HAP-1 (cell line): ENCODE data around the gene SORL1-AS1.
A peak's percentile ranks its signal among the peaks of the same experiment; 100 is the strongest.

Experiments
- DNase-seq, 2 experiments: peaks; one replicate each; pipeline ENCODE4 v3.0.0-alpha.2; 2016 to 2020; ENCODE audit warnings: low spot score in 2 of 2
- H3K27me3 ChIP-seq: fragments of 250-450 bp; sonication (Bioruptor Pico); 2 replicates; pipeline ENCODE4 v1.5.1; 2020; ENCODE audit warnings: low read depth, mild to moderate bottlenecking, moderate library complexity
- H3K36me3 ChIP-seq: fragments of 250-450 bp; sonication (Bioruptor Pico); replicated peaks from 2 replicates; pipeline ENCODE4 v1.5.1; 2020; ENCODE audit warnings: mild to moderate bottlenecking
- H3K4me1 ChIP-seq: fragments of 250-450 bp; sonication (Bioruptor Pico); 2 replicates; pipeline ENCODE4 v1.5.1; 2020; ENCODE audit warnings: mild to moderate bottlenecking
- H3K4me3 ChIP-seq: fragments of 250-450 bp; sonication (Bioruptor Pico); 2 replicates; pipeline ENCODE4 v1.5.1; 2020; ENCODE audit warnings: mild to moderate bottlenecking, moderate library complexity
- H3K9me3 ChIP-seq: fragments of 250-450 bp; sonication (Bioruptor Pico); 2 replicates; pipeline ENCODE4 v1.5.1; 2020; ENCODE audit warnings: mild to moderate bottlenecking, moderate library complexity
- in situ Hi-C: fragments of 300-500 bp; cut with MboI; formaldehyde crosslinking; loops from 3 replicates; pipeline ENCODE4 v1.14.3; 2020; ENCODE audit warnings: low sequenced_read_pairs, inconsistent platforms, mixed read lengths

Gene SORL1-AS1

DNA sequence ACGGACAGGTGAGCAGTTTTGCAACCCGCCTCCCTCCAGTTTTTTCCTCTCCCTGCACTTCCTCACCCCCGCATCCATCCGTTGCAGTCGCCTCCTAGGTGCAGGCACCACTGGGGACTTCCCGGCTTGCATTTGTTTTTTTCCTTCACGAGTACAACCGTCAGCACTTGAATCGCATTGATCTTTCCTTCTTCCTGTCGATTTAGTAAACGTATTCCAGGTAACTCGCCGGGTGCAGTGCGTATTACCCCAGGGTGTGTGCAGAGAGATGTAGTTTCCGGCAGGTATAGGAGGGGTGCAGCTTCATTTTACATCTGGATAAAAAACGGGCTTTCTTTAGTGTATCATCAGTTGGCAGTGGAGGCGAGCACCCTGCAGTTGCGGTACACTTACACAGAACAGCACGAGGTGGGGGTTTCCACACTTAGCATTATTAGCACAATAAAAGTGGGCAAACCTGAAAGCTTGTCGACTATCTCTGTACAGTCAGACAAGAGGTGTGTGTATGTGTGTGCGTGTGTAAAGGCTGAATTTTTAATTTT lies at the start of gene SORL1-AS1:
Gene SORL1-AS1 (minus strand): TSS at position 359 of the 542 bp plus-strand sequence.
- Histone ChIP-seq H3K4me3 (peak within 1 kb of the TSS; percentile 69), H3K9me3 (no peaks in the 10 kb centered on the region), H3K36me3 (no peaks in the 10 kb centered on the region), H3K4me1 (peaks cover 23% of the 10 kb centered on the region), H3K27me3 (no peaks in the 10 kb centered on the region)
- in situ Hi-C loops, result no loop called here
- peak in 1 of 2 experiments; percentile 17 for DNase-seq

DNA sequence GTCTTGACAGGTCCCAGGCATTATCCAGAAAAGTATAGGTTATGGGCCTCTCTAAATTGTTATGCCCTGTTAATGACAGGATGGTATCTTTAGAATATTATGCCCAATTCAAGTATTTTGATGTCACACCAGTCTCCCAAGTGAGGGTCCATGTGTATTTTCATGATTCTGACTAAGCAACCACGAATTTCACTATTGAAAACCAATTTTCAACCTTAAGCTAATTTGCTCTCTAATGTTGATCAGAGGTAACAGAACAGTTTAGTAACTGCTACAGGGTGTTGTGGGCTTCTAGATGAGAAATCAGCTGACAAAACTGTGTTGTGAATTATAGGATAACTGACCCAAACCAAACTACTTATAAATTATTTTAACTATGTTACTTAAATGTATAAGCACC lies 48.0 kb upstream of the SORL1-AS1 start:
- in situ Hi-C loops, result no loop called here
- DNase-seq, result no peak
- no peak overlapping the region for H3K4me3 ChIP-seq
- H3K36me3 ChIP-seq, result no peaks in the 10 kb centered on the region
- H3K4me1 ChIP-seq, result peaks cover 13% of the 10 kb centered on the region
- no peaks in the 10 kb centered on the region for H3K9me3 ChIP-seq
- H3K27me3 ChIP-seq, result no peaks in the 10 kb centered on the region

DNA sequence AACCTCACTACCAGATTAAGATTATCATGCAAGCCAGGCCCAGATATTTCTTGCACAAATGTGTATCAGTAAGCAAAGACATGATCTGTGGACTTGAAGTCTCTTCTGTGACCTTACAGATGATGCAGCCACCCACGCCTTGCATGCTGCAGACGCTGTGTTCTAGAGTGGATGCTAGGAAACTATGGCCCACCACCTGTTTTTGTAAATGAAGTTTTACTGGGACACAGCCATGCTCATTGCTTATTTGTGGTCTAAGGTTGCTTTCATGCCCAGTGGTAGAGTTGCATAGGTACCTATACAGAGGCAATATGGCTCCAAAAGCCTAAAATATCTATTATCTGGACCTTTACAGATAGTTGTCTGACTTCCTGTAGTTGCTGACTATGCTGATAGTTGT lies 47.5 kb upstream of the SORL1-AS1 start:
- H3K4me1 ChIP-seq, result peaks cover 13% of the 10 kb centered on the region

DNA sequence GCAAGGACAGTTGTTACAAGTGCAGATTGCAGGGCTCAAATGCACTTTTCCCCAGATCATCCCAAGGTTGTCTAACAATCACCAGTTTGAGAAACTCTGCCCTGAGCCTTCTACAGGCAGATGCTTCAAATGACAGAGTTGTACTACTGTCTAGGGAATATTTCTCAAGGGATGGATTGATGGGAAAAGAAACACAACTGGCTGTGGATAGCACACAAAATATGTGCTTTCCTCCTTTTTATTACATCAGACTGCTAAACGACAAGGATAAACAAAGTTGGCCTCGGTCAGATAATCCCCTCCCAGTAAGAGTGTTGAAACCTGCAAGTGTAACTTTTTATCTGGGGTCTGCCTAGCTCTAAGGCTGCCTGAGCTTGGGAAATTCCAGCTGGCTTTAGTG lies 46.6 kb upstream of the SORL1-AS1 start:
- in situ Hi-C loops, result no loop called here
- H3K36me3 ChIP-seq, result no peaks in the 10 kb centered on the region
- H3K4me3 ChIP-seq, result no peak overlapping the region
- H3K27me3 ChIP-seq, result no peaks in the 10 kb centered on the region
- no peak for DNase-seq
- H3K9me3 ChIP-seq, result no peaks in the 10 kb centered on the region
- H3K4me1 ChIP-seq, result peaks cover 13% of the 10 kb centered on the region

More for the DNA sequence above, 47.5 kb upstream of the SORL1-AS1 start:
- Histone ChIP-seq H3K4me3 (no peak overlapping the region), H3K27me3 (no peaks in the 10 kb centered on the region), H3K9me3 (no peaks in the 10 kb centered on the region), H3K36me3 (no peaks in the 10 kb centered on the region)
- DNase-seq, result no peak
- in situ Hi-C loops, result no loop called here

DNA sequence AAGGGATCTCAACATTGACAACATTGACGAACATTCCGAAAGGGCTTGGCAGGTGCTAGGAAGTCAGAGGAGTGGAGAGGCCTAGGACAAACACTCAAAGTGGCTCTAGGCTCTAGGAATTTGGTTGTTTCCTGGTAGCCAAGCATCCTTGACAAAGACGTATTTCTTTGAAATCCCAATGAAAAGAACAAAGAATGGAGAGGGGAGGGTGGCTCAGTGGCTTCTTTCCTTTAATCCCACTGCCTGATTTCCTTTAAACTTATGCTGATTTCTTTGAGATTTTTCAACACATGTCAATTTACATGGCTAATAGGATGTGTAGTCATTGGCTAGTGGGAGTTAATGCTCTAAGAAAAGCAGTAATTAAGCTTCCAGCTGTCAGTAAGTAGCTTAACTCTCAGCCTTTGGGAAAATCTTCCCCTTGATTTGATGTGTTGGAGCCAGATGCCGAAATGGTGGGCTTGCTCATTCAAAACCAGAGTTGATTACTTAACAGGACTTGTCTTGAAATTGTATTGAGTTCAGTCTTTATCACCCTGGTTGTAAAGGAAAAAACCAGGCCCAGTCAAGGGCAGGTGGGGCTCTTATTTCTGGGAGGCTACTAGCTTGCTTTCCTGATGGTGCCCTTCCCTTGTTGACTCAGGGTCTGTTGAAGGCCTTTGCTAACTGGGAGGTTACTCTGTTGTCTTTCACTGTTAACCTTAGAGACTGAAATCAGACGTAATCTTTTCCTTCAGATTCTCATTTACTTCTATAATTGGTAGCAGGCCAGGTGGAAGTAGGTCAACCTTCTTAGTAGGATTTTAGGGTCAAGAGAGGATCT lies 44.6 kb upstream of the SORL1-AS1 start:
- H3K4me1 ChIP-seq, result peaks cover 13% of the 10 kb centered on the region
- peak; percentile 55 to 86 for DNase-seq
- no peaks in the 10 kb centered on the region for H3K36me3 ChIP-seq
- no peak overlapping the region for H3K4me3 ChIP-seq
- in situ Hi-C loops, result no loop called here
- H3K9me3 ChIP-seq, result no peaks in the 10 kb centered on the region
- no peaks in the 10 kb centered on the region for H3K27me3 ChIP-seq

DNA sequence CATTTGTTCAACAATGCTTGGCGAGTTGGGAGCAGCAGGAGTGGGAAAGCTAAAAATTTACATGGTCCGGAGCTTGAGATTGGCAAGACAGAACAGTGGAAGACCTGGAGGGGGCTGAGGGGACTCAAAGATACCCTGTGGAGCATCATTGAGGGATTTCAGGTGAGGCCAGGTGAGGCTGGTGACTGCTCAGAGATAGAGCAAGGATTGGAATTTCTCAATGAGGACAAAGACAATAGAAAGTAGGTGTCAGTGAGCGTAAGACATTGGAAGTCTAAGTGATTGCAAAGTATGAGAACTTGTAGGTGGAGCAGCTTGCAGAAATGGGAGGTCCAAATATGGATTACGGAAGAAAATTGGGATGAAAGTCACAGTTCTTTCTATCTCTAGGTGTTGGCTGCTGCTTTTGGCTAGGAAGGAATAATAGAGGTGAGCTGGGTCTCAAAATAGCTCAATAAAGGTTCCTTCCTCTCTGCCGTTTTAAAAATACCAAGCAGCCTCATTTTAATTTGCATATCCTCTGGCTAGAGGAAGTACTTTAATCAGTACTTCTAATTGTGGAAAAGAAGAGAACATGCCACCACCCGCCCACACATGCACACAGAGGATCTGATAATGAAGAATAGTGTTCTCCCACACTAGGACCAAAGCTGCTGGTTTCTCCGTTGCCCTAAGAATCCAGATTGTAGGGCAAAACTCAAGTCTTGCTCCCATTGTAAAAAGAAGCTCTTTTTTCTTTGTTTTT lies 41.8 kb upstream of the SORL1-AS1 start:
- H3K4me1 ChIP-seq, result peaks cover 13% of the 10 kb centered on the region
- in situ Hi-C loops, result no loop called here
- H3K4me3 ChIP-seq, result no peak overlapping the region
- H3K36me3 ChIP-seq, result no peaks in the 10 kb centered on the region
- no peak for DNase-seq
- no peaks in the 10 kb centered on the region for H3K27me3 ChIP-seq
- H3K9me3 ChIP-seq, result no peaks in the 10 kb centered on the region

DNA sequence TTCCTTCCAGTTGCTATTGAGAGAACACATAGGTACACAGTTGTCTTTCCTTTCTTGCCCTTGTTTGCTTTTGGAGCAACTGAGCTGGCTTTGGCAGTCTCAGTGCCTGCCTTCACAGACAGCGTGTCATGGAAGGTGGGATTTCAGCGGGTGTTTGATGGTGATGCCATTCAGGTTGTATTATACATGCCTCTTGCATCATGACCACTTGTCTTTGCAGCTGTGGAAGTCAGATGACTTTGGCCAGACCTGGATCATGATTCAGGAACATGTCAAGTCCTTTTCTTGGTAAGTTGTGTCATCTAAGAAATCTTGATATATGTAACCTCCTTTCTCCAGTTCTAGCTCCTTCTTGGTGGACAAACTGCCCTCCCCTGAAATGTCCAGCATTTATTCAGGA lies 37.1 kb upstream of the SORL1-AS1 start:
- Histone ChIP-seq H3K4me3 (no peak overlapping the region), H3K9me3 (no peaks in the 10 kb centered on the region), H3K4me1 (no peaks in the 10 kb centered on the region), H3K27me3 (no peaks in the 10 kb centered on the region), H3K36me3 (no peaks in the 10 kb centered on the region)
- no peak for DNase-seq
- in situ Hi-C loops, result no loop called here

DNA sequence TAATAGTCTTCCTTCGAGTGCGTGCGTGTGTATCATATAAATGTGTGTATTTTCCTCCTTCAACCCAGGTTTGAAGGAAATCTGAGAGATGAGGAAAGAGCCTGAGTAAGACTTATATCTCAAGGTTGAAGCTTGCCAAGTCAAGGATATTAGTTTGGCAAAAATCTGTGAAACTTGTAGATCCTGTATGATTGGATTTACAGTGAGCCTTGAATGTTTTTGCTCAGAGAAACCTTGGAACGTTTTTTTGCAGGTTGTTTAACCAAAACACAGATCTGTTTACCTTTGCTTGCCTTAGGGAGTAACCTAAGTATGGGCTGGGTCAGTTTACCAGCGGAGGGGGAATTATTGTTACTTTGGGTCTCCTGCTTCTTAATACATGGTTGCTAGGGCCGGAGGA lies 35.9 kb upstream of the SORL1-AS1 start:
- no peaks in the 10 kb centered on the region for H3K36me3 ChIP-seq
- no peaks in the 10 kb centered on the region for H3K4me1 ChIP-seq
- in situ Hi-C loops, result no loop called here
- H3K4me3 ChIP-seq, result no peak overlapping the region
- no peaks in the 10 kb centered on the region for H3K9me3 ChIP-seq
- no peak for DNase-seq
- H3K27me3 ChIP-seq, result no peaks in the 10 kb centered on the region

DNA sequence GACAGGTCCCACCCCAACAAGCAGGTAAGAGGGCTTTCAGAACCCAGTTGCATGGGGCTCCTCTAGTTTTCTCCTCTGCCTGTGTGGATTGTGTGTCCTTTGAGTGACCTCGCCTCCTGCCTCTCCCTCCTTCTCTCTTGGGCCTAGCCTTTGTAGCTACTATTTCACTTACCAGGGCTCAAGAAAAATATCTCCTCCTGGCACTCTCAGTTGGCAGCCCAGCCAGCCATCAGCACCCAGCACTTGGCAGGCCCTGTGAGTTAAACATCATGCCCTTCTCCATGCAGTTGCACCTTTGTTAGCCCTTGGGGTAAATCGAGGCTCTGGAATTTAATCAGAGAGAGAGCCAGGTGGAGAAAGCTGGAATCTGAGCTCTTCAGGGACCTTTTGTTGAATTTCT lies 35.4 kb upstream of the SORL1-AS1 start:
- in situ Hi-C loops, result no loop called here
- Histone ChIP-seq H3K9me3 (no peaks in the 10 kb centered on the region), H3K4me3 (no peak overlapping the region), H3K4me1 (no peaks in the 10 kb centered on the region), H3K36me3 (no peaks in the 10 kb centered on the region), H3K27me3 (no peaks in the 10 kb centered on the region)
- no peak for DNase-seq

DNA sequence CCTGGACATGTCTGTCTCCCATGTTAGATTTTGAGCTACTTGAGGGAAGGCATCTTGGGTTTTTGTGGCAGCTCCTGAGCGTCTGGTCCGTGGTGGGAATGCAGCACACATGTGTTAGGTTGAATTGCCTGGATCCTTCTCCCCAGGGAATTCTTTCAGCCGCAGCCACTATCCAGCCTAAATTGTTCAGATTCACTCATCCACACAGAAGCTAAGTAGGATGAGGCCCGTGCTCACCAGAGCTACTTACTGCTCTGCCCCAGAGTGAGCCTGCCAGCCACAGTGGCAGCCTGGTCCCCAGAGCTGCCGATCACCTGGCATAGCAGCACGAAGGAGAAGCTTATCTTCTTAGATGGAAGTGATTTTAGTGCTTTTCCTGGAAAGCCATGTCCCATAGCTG lies 34.4 kb upstream of the SORL1-AS1 start:
- Histone ChIP-seq H3K4me1 (no peaks in the 10 kb centered on the region), H3K9me3 (no peaks in the 10 kb centered on the region), H3K27me3 (no peaks in the 10 kb centered on the region), H3K4me3 (no peak overlapping the region), H3K36me3 (no peaks in the 10 kb centered on the region)
- no peak for DNase-seq
- in situ Hi-C loops, result no loop called here

DNA sequence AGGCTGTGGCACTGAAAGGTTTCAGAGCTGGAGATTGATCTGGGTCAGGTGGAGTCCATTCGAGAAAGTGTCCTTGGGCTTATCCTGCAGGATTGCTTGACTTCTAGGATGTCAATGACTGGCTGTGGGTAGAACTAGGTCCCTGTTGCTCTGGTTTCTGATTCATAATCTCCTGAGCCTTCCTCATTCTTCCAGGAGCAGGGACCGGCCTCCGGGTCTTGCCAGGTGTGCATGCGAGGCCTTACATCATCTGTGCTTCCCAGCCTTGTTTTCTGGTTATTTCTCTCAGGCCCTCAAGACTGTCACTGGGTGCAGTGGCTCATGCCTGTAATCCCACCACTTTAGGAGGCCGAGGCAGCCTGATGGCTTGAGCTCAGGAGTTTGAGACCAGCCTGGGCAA lies 33.3 kb upstream of the SORL1-AS1 start:
- Histone ChIP-seq H3K36me3 (no peaks in the 10 kb centered on the region), H3K4me1 (no peaks in the 10 kb centered on the region), H3K9me3 (no peaks in the 10 kb centered on the region), H3K27me3 (no peaks in the 10 kb centered on the region), H3K4me3 (no peak overlapping the region)
- in situ Hi-C loops, result no loop called here
- DNase-seq, result no peak

DNA sequence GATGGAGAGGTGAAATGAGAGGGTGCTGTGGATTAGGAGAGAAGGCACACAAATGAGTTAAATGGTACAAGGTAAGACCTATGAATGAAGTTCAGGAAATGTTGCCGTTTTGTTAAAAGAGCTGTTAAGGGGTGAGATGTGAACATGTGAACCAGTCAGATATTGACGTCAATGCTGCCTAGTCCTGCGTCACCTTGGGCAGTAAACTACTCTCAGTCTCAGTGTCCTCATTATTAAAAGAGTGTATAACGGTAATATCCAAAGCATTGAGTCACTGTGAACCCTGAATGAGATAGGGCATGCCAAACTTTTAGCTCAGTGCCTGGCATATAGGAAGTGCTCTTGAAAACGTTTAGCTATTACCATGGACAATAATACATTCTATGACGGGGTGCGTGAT lies 32.4 kb upstream of the SORL1-AS1 start:
- no peaks in the 10 kb centered on the region for H3K9me3 ChIP-seq
- no peaks in the 10 kb centered on the region for H3K36me3 ChIP-seq
- no peaks in the 10 kb centered on the region for H3K27me3 ChIP-seq
- DNase-seq, result no peak
- in situ Hi-C loops, result no loop called here
- H3K4me3 ChIP-seq, result no peak overlapping the region
- no peaks in the 10 kb centered on the region for H3K4me1 ChIP-seq

DNA sequence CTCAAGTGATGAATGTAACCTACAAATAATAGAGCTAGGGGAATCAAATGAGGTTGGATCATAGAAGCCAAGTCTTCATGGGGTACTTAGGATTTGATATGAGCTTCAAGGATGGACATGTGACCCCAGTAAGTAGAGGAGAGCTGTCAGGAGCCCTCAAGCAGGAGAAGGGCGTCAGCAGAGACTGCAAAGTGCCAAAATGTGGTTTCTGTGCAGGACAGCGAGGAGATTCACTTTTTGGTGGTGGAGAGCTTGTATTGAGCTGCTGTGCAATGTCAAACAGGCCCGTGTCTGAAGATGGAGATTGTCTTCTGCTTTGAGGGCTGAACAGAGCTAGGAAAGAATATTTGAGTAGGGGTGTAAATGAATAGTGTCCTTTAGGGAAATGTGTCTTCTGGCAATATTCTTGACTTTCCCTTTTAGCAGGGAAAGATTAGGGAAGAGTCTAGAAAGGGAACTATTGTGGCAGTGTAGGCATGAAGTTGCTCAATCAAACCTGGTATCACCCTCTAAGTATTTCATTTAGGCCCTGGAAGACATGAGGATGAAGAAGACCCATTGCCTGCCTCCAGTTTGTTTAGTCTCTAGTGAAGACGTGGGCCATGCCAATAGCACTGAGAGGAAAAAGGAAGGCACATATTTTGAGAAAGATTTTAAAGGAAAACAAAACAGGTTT lies 31.2 kb upstream of the SORL1-AS1 start:
- Histone ChIP-seq H3K4me3 (no peak overlapping the region), H3K27me3 (no peaks in the 10 kb centered on the region), H3K4me1 (no peaks in the 10 kb centered on the region), H3K36me3 (no peaks in the 10 kb centered on the region), H3K9me3 (no peaks in the 10 kb centered on the region)
- DNase-seq, result no peak
- in situ Hi-C loops, result no loop called here
